Vagina (tissue), 2 donors: ENCODE data around the gene WNT16.

ENCODE experiments used
- CTCF ChIP-seq, 3 experiments: fragments of 450-650 bp in 2 of 3; fragments of 200-600 bp in 1 of 3; sonication (generic) in 1 of 3; IDR thresholded peaks; one replicate each; pipeline ENCODE4 v1.5.1; 2017 to 2019; ENCODE audit warnings: antibody characterized with exemption in 3 of 3, mild to moderate bottlenecking in 2 of 3, moderate library complexity in 2 of 3
- POLR2A ChIP-seq, 2 donors: fragments of 450-650 bp; IDR thresholded peaks; one replicate each; pipeline ENCODE4 v1.6.1; 2017; ENCODE audit warnings: antibody characterized with exemption in 2 of 2, mild to moderate bottlenecking in 2 of 2, moderate library complexity in 2 of 2

GRCh38 chr7:121297843-121298242 lies 31.0 kb upstream of the WNT16 start:
- TF ChIP-seq CTCF (IDR thresholded peaks at IDR 0.05) (no peak), POLR2A (IDR thresholded peaks at IDR 0.05) (no peak)
